GM10248 (cell line): ENCODE measurements around the gene PLEKHA4.

Experiments used
- CTCF ChIA-PET: fragments of 300-600 bp; sonication (Branson Sonifier 250); formaldehyde crosslinking; extraction: SDS; loops from one replicate; lab custom pipeline; 2021; ENCODE audit warnings: antibody characterized with exemption; lab: Yijun Ruan, JAX
- POLR2A ChIA-PET: fragments of 350-650 bp; sonication (Branson Sonifier 250); formaldehyde crosslinking; extraction: SDS; loops from one replicate; lab custom pipeline; 2020; ENCODE audit warnings: antibody characterized with exemption; lab: Yijun Ruan, JAX
- DNase-seq: peaks from one replicate; pipeline ENCODE4 v3.0.0; 2012; ENCODE audit errors: extremely low spot score
- TF ChIP-seq, protein P1 (sequence below): IDR thresholded peaks from 2 replicates; pipeline ENCODE4 v1.5.1; 2012; ENCODE audit warnings: mild to moderate bottlenecking, low read depth; ENCODE audit errors: extremely low read depth, missing control alignments, control extremely low read depth

Gene PLEKHA4

DNA sequence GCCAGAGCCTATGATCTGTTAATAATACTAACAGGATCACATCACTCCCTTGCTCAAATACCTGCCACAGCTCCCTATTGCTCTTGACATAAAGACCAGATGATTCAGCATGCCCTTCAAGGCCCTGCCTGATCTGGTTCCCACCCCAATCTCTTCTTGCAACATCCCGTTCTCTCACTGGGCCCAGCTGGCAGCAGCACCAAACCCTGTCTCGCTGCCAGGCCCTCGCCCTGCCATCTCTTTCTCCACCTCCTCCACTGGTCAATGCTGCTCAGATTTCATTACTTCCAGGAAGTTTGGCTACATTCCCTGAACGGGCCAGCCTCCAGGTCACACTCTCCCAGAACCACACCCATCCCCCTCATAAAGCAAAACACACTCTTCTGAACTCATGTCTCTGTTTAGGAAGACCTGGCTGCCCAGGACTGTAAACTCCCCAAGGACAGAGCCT lies 49.0 kb downstream of the PLEKHA4 start:
- ChIA-PET POLR2A (no interaction called here), CTCF (no interaction called here)
- DNase-seq = no peak
- TF ChIP-seq, protein P1, sequence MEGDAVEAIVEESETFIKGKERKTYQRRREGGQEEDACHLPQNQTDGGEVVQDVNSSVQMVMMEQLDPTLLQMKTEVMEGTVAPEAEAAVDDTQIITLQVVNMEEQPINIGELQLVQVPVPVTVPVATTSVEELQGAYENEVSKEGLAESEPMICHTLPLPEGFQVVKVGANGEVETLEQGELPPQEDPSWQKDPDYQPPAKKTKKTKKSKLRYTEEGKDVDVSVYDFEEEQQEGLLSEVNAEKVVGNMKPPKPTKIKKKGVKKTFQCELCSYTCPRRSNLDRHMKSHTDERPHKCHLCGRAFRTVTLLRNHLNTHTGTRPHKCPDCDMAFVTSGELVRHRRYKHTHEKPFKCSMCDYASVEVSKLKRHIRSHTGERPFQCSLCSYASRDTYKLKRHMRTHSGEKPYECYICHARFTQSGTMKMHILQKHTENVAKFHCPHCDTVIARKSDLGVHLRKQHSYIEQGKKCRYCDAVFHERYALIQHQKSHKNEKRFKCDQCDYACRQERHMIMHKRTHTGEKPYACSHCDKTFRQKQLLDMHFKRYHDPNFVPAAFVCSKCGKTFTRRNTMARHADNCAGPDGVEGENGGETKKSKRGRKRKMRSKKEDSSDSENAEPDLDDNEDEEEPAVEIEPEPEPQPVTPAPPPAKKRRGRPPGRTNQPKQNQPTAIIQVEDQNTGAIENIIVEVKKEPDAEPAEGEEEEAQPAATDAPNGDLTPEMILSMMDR = no peak

DNA sequence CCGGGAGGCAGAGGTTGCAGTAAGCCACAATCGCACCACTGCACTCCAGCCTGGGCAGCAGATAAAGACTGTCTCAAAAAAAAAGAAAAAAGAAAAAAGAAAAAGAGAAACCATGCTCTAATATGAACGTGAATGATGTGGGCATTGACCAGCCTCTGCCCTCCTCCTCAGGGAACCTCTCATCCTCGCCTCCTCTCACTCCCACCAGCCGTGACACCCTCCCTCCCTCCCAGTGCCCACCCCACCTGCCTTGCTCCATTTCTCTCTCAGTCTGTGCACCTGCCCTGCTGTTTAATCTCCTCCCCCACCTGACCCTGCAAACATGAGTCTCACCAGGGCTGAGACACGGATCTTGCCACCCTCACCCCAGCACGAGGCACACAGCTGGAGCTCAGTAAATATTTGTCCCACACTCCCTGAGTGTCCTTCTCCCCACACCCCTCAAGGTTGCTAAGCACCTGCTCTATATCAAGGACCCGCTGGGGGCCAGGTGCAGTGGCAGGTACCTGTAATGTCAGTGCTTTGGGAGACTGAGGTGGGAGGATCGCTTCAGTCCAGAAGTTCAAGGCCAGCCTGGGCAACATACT lies 50.1 kb downstream of the PLEKHA4 start:
- POLR2A ChIA-PET = no interaction called here
- no peak for DNase-seq
- CTCF ChIA-PET = interaction anchor here (0.7 kb wide), 1 partner anchor 23 kb away, joined by 3 read pairs; no protein-coding TSS in a partner anchor
- TF ChIP-seq, protein P1 = no peak

GRCh38 chr19:48817585-48818124 lies 50.8 kb downstream of the PLEKHA4 start:
- CTCF ChIA-PET = interaction anchor here (1.7 to 8.4 kb wide), 2 partner anchors 22 to 25 kb away, joined by 7 to 54 read pairs; no protein-coding TSS in a partner anchor
- TF ChIP-seq, protein P1 = no peak
- no peak for DNase-seq
- POLR2A ChIA-PET = no interaction called here

GRCh38 chr19:48815870-48816501 lies 52.4 kb downstream of the PLEKHA4 start:
- ChIA-PET POLR2A (no interaction called here), CTCF (interaction anchor here (1.0 to 8.4 kb wide), 7 partner anchors 9 to 156 kb away, joined by 3 to 54 read pairs (median 6); partner anchors contain the start of gene HSD17B14)
- TF ChIP-seq, protein P1 = no peak
- peak; percentile 48 for DNase-seq

DNA sequence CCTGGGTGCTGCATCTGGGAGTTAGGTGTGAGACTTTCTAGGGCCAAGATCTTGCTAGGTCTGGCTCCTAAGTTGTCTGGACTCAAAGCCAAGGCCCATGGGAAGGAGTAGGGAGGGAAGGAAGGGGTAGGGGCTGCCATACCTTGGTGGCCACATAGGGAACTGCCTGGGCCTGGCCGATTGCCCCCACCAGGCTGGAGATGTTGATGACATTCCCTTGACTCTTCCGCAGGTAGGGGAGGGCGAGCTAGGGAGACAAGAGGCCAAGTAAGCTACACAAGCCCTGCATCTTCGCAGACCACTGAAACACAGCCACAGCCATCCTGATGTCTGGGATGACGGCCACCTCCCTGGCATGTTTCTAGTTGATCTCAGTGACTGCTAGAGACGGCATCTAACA lies 53.5 kb downstream of the PLEKHA4 start:
- ChIA-PET POLR2A (no interaction called here), CTCF (interaction anchor here (0.8 to 8.4 kb wide), 4 partner anchors 19 to 140 kb away, joined by 3 to 54 read pairs (median 14); no protein-coding TSS in a partner anchor)
- TF ChIP-seq, protein P1 = no peak
- DNase-seq = no peak

DNA sequence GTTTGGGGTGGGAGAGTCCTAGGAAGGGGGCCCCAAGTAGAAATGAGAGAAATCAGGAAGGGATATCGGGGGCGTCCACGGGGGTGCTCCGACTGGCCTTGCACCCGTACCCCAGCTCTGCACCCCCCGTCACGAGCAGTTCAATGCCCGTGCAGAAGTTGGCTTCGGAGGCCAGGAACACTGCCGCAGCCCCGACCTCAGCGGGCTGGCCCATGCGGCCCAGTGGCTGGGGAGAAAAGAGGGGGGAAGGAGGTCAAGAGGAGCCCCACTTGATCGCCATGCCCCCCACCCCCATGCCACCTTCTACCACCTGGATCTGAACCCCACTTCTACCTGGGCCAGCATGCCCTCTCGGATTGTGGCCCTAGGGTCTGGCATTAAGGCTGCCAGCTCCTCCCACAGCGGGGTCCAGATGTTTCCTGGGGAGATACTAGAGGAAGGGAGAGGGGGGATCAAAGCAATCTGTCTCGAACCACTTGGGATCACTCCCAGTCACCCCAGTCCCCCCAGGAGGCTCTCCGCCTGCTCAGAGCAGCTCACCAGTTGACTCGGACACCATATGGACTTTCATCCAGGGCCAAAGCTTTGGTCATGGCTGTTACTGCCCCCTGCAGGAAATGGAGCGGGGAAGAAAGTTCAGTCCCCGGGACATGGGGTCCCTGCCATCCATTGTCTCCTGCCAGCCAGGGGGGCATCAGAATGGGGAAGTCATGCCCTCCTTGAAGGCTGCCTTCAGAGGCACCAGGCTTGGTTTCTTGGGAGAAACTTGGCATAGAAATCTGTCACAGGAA lies 55.1 kb downstream of the PLEKHA4 start:
- CTCF ChIA-PET = interaction anchor here (1.0 to 8.4 kb wide), 7 partner anchors 18 to 284 kb away, joined by 3 to 54 read pairs (median 6); partner anchors contain the start of gene HSD17B14
- TF ChIP-seq, protein P1 = no peak
- POLR2A ChIA-PET = interaction anchor here (0.9 kb wide), 1 partner anchor 60 kb away, joined by 3 read pairs; no protein-coding TSS in a partner anchor
- peak; percentile 25 for DNase-seq
